Anterior cingulate cortex (tissue), 58 donors: ENCODE measurements around the gene ATL3.
"Not testable (repeated sequence)": the region's sequence is repeated elsewhere in the genome, so short reads cannot be mapped to it uniquely, and the experiment has no call there.

Experiments
- DNase-seq, 58 donors: peaks; one replicate each; lab custom pipeline; 2025; lab: John Stamatoyannopoulos, UW

Gene ATL3

DNA sequence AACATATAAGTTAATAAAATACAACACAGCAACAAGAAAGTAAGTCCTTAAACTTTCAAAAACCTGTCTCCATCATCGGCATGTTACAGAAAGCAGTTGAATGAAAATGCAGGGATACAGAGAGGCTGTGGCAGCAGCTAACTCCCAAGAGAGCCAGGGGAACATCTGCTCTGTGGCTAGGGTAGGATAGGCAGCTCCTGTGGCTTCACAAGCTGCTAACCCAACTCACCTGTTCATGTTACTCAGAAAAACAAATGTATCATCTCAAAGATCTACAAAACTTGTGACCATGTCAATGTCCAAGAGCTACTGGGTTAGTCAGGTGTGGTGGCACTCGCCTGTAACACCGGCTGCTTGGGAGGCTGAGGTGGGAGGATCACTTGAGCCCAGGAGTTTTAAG lies 41.8 kb downstream of the ATL3 start:
- no peak for DNase-seq

DNA sequence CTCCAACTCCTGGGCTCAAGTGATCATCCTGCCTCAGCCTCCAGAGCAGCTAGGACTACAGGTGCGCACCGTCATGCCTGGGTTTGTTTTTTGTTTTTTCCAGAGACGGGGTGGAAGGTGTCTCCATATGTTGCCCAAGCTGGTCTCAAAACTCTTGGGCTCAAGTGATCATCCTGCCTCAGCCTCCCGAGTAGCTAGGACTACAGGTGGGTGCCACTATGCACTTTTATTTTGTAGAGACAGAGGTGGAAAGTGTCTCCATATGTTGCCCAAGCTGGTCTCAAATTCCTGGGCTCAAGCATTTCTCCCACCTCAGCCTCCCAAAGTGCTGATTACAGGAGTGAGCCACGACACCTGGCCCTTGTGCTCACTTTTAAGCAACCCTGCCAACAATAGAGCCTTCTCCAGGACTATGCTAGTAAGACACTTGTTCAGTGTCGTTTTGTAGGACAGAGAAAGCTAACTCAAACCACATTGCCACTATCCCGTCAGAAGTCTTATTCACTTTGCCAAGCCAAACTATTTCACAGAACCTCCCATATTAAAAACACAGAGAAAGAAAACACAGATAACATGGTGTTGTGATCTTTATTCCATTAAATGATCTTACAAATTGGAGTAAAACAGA lies 47.5 kb downstream of the ATL3 start:
- DNase-seq = no peak

DNA sequence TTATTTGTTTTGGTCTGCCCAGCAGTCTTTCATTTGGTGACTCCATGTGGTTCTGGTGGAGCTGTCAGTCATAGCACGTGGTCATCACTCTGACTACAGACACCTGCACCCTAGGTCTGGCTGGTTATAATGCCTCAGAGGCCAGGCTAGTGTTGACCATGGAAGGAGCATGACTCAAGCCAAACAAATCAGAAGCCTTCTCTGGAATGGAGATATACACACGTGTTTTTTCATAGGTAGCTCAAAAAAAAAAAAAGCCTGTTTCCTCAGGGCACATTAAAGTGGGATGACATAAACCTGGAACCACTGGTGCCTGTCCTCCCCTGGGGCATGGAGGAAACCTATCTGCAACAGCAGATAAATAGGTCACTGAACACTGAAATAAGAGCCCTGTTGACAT lies 48.9 kb downstream of the ATL3 start:
- DNase-seq = no peak

DNA sequence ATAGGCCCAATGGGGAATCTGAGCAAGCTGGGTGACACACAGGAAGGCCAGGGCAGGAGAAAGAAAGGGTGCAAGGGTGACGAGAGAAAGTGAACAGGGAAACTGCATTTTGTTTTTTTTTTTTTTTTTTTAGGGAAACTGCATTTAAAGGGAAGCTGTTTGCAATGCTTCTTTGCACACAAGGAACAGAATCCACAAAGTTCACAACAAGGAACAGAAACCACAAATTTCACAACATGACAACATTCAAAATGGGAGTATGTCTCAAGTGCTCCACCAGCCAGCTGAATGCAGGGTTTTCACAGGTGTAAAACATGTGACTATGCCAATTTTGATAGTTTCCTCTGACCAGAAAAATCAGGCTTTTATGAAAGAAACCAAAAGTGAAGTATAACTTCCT lies 50.1 kb downstream of the ATL3 start:
- DNase-seq = no peak

DNA sequence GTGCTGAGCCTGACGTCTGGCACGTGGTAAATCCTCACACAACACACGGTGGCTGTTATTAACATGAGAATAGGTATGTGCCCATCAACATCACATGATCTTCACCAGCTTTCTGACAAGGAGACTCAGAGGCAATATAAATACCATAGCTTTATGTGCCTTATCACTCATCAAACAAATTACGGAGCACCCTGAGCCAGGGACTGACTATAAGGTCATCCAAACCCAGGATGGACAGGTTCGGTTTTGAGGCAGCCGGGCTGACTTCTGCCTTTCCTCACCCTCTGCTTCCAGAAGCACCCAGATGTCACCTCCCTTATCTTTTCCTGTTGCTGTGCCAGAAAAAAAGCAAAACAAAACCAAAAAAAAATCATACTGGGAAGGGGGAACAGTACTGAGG lies 51.2 kb downstream of the ATL3 start:
- no peak for DNase-seq

DNA sequence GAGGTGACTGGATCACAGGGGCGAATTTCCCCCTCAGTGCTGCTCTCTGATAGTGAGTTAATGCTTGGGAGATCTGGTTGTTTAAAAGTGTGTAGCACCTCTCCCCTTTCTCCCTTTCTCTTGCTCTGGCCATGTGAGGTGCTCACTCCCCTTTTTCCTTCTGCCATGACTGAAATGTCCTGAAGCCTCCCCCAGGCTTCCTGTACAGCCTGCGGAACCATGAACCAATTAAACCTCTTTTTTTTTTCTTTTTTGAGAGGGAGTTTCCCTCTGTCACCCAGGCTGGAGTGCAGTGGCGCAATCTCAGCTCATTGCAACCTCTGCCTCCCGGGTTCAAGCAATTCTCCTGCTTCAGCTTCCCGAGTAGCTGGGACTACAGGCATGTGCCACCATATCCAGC lies 53.5 kb downstream of the ATL3 start:
- DNase-seq = not testable (repeated sequence)

DNA sequence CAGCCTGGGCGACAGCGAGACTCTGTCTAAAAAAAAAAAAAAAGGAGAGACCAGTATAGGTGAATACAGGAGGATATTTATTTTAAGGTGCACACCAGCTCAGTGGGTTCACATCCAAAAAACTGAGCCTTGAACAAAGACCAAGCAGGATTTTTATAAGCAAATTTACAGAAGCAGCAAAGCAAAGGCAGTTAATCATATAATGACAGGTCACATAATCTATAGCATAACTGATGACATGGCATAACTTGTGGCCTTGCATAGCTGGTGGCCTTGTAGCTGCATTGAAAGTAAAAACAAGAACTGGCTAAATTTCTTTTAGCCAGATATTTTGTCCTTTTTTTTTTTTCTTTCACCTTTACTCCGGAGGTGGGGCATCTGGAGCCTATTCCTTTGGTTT lies 54.2 kb downstream of the ATL3 start:
- DNase-seq = no peak

DNA sequence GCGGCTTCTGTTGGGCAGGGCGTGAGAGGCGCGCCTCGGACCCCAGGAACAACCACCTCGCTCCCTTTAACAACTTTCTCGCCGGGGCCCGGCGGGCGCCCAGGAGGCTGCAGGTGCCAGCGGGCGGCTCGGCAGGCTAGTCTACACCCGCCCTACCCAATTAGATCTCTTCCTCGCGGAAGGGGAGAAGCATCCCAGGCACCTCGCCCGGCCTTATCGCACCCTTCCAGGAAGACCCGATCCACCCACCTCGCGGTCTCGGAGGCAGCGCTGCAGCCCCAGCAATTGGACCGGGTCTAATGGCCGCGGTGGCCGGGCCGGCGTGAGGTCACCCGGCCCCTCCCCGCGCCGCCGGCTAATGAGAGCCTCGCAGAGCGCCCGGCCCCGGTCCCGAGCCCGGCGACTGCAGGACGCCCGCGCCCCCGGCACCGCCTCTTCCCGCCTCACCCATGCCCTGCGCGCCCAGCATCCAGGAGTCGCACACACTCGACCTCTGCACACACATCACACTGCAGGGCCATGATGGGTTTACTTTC lies 57.0 kb downstream of the ATL3 start, which contains the start of gene PLAAT3:
PLAAT3 (minus strand) TSS at position 298 of the 536 bp plus-strand sequence. CDS start 419 bp downstream, outside the sequence.
- DNase-seq = peak in 52 of 58 donors; percentile 32 to 86 (median 66)

DNA sequence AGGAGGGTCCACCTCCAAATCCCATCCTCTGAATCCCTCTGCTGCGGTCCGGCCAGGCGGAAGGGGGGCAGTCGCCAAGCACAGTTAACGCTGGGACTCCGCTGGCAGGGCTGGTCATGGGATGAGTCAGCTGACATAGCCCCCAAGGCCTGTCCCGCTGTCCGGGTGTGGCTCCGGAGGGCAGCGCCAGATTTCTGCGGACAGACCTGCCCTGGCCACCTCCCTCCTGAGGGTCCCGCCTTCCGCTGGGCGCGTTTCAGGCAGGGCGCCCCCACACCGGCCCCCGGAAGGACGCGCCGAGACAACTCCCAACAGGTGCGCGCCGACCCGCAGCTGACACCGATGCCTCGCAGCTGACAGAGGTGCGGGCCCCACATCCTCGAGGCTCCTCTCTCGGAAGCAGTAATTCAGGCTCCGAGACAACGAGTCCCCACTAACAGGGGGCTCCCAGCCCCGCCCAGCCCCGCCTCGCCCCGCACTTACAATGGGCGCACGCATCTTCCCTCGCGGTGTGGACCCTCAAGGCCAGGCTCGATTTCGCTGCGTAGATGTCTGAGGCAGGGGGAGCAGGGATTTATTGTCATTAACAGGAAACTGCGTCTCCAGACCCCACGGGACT lies 57.5 kb downstream of the ATL3 start:
- peak in 51 of 58 donors; percentile 29 to 88 (median 69) for DNase-seq

DNA sequence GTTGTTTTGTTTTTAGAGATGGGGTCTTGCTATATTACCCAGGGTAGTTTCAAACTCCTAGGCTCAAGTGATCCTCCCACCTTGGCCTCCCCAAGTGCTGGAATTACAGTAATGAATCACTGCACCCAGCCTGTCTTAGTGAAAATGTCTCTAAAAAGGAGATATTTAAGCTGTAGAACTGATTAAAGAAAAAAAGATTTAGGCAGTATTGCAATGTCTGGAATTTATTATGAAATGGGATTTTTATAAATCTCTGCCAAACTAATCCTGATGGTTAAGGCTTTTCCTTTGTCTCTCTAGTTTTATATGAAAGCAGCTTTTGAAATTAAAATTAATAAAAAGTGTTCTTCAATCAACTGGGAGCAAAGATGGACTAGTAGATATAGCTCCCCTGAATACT lies 59.0 kb downstream of the ATL3 start:
- no peak for DNase-seq

DNA sequence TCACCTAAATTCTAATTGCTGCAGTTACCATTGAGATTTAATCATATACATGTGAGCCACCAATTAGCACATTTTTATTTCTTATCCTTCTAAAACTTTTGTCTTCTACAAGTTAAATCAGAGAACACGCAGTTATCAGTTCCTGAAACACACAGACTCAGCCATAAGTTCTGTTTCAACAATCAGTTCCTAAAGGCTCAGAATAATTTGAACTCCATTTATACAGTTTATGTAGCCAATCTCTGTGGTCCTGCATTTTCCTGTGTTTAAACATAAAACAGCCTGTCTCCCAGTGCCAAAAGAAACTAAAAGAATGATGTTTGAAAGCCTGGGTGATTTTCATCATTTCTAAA lies 59.8 kb downstream of the ATL3 start:
- DNase-seq = no peak

DNA sequence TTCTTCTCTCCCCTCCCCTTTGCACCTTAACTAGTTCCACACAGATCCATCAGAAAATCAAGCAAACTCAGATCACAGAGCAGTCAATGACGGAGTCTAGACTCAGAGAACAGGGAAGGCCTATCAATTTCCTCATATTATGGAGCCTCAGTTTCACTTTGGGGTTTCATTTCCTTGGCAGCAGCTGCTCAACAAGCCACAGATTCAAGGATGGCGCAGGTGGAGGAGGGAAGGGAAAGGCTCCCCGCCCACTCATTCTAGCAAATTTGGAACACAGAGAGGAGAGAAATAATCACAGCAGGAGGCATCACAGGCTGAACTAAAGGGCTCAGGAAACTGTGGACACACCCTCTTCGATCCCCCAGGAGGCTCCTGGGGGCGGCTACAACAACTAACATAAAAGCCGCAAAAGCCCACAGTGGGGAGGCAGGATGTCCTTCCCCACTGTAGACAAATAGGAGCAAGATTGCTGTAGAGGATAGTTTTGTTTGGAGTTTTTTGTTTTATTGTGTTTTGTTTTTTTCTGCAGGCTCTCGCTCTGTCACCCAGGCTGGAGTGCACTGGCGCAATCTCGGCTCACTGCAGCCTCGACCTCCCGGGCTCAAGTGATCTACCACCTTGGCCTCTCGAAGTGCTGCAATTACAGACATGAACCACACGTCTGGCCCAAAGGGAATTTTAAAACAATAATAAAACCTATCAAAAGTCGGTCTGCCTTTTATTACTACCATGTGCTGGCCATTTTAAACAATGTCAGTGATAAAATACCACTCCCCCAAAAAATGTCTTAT lies 60.4 kb downstream of the ATL3 start:
- DNase-seq = peak in 18 of 58 donors; percentile 9 to 70 (median 30)

DNA sequence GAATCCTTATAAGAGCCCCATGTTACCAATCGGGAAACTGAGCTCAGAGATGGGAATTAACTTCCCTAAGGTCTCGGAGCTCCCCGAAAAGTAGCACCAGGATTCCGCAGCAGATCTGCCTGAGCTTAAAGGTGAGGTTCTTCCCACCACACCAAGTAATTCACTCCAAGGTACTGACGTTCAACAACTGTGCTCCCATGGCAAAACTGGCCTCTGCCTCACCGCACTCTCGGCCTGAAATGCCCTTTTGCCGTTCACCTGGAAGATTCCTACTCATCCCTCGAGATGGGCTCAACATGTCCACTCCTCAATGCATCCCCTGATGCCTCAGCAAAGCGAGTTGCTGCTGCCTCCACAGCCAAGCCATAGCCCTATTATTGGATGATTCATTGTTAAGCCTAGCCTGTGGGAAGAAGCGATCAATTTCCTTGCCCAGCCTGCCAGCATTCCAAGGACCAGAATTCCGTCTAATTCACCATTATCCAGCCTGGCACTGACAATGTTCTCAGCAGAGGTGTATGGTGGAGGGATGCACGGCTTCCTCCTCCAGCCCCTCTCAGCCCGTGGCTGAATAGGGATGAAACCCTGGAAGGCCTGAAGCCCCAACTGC lies 61.1 kb downstream of the ATL3 start:
- DNase-seq = peak in 1 of 58 donors; percentile 40

DNA sequence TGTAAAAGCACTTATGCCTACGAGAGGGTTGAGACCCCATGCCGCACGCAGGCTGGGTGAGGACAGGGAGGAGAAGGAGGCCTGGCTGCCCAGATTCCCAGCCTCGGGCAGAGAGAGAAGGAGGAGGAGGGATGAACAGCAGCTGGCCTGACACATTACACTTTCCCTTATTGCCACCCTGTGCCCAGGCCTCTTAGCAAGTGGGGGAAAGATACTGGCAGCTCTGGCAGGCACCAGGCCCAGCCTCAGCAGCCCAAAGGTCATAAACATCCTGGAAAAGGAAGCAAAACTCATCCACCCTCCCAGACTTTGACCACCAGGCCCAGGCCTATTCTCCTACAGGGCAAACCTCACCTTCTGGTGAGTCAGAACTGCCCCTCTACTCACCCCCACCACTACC lies 61.6 kb downstream of the ATL3 start:
- DNase-seq = peak in 25 of 58 donors; percentile 10 to 66 (median 35)

DNA sequence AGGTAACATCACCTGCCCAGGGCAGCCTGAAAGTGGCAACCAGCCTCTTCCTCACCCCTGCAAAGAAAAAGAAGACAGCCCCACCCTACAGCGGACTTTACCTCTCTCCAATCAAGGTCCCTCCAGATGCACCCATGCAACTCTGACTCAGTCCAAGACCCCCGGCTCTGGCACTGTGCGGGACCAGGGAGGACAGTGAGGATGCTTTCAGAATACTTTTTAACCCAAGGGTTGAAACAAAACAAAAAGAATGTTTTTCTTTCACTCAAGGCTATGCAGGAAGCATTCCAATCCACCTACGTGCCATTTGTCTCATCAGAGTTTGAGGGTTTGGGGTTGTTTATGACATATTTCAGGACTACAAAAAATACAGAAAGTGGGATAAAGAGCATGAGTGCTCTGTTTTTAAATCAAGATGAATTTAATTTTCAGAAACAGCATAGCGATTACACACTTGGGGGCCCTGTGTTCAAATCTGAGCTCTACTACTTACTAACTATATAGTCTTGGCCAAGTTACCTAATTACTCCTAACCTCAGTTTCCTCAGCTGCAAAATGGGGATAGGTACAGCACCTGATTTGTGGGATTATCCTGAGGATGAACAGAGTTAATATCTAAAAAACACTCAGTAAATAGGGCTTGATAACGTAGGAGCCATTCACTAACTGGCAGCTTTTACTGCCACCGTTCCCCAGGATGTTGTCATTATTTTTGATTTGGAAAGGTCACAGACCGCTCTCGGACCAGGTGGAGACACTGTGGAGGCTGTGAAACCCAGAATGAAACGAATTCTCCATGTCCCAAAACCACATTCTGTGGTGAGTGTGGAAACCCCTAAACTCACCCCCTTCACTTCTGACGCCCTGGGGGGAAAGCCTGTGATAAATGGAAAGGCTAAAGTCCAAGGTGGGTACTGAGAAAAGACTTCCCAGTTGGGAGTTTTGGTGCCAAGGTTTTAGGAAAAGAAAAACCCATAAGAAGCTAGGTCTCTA lies 62.5 kb downstream of the ATL3 start:
- no peak for DNase-seq

DNA sequence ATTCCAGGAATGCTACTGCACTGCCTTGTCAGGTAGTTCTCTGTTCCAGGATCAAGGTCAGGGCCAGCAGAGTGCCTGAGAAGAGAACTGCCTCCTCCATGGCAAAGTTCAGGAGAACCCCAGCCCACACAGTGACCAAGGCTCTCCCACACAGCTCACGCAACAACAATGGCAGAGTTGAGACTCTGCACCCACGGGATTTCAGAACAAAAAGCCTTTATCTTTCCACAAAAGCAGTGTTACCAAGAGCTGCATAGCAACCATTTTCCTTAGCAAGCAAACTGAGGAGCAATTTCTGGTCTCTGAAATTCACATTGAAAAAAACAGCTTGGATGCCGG lies 68.0 kb downstream of the ATL3 start:
- peak in 44 of 58 donors; percentile 14 to 91 (median 62) for DNase-seq

DNA sequence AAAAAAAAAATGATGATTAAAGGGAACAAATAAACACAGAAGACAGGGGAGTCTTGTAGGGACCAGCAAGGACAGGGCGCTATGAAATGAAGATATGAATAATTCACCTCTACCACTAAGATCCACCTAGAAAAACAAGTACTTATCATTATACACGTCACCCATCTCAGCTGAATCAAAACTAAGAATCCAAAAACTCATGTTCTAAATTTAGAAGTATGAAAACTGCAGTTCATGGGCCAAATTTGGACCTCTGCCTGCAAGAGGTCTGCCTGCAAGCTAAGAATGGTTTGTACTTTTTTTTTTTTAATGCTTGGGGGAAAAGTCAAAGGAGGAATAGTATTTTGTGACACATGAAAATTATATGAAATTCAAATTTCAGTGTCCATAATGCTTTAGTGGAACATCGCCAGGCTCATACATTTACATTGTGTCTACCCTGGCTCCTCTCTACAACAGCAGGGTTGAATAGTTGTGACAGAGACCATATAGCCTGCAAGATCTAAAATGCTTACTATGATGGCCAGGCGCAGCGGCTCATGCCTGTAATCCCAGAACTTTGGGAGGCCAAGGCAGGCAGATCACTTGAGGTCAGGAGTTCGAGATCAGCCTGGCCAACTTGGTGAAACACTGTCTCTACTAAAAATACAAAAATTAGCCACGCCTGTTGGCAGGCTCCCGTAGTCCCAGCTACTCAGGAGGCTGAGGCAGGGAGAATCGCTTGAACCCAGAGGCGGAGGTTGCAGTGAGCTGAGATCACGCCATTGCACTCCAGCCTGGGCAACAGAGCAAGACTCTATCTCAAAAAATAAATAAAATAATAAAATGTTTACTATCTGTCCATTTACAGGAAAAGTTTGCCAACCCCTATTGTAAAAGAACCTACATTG lies 68.6 kb downstream of the ATL3 start:
- not testable (repeated sequence) for DNase-seq

DNA sequence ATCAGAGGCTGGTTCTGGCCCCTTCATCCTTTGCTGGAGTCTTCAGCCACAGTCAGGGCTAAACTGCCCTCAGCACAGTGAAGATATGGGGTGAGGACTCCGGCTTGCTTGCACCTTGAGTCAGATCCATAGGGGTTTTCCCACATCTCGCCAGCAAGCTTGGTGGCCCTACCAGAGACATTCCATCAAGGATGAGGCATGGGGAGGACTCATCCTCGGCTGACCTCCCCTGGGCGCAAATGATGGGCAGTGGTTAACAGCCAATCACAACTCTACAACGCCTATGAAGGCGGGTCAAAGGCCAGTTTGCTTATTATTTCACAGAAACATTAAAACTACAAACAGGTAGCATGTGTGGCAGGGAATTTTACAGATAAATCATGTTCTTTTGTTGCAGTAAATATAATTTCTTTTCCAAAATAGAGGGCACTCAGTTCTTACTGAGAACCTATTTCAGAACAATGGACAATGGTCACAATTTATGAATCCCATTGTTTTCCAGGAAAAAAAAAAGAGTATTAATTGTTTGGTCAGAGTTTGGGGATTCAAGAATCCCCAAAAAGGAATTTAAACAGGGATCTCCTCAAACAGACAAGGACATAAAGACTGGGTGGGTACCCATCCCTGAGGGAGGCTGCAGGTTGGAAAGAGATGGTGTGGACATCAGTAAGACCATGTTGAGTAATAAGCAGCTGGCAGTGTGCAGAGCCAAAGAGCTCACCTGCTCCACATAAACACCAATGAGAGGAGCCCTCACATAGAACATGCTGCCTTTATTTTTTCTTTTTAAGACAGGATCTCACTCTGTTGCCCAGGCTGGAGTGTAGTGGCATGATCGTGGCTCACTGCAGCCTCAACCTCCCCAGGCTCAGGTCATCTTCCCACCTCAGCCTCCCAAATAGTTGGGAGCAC lies 71.7 kb downstream of the ATL3 start:
- DNase-seq = peak in 15 of 58 donors; percentile 6 to 66 (median 37)
